Activated CD8-positive, alpha-beta memory T cell treated with anti-CD3 and anti-CD28 coated beads for 48 hours (primary cell): ENCODE measurements around the gene EIF3J.

ENCODE experiments used
- DNase-seq, 3 experiments: peaks; one replicate each; pipeline ENCODE4 v3.0.0-alpha.2; 2020; ENCODE audit warnings: low read depth in 2 of 3, low spot score in 2 of 3

Gene EIF3J

GRCh38 chr15:44593042-44593736, 56.2 kb downstream of the EIF3J start:
- no peak for DNase-seq

- DNase-seq, result no peak
These were observed 58.3 kb downstream of the EIF3J start for GRCh38 chr15:44595246-44595645.

- no peak for DNase-seq
These were observed 58.9 kb downstream of the EIF3J start for GRCh38 chr15:44595656-44596510.

GRCh38 chr15:44596511-44597010, 59.6 kb downstream of the EIF3J start:
- no peak for DNase-seq

- DNase-seq, result no peak
These were observed 61.1 kb downstream of the EIF3J start for GRCh38 chr15:44598066-44598465.

GRCh38 chr15:44598892-44599291, 61.9 kb downstream of the EIF3J start:
- no peak for DNase-seq

GRCh38 chr15:44603126-44603525, 66.2 kb downstream of the EIF3J start:
- DNase-seq, result no peak

- no peak for DNase-seq
These were observed 69.8 kb downstream of the EIF3J start for GRCh38 chr15:44606740-44607139.
